Memory B cell (primary cell): ENCODE measurements around the gene TMEM168.

Source experiments
- ATAC-seq: fragments of 150-1000 bp; cut with Tn5 transposase; 2 replicates; pipeline ENCODE4 v1.10.0; 2021; ENCODE audit warnings: low read depth, mild to moderate bottlenecking, moderate library complexity
- DNase-seq, 2 donors: peaks; one replicate each; pipeline ENCODE4 v3.0.0; 2022; ENCODE audit warnings: low spot score in 2 of 2
- H3K27ac Mint-ChIP-seq: one replicate; pipeline ENCODE4 v1.8.0; 2022; ENCODE audit warnings: mild to moderate bottlenecking, moderate library complexity, mixed read lengths
- H3K27me3 Mint-ChIP-seq: one replicate; pipeline ENCODE4 v1.8.0; 2022; ENCODE audit warnings: mixed read lengths
- H3K36me3 Mint-ChIP-seq: one replicate; pipeline ENCODE4 v1.8.0; 2022; ENCODE audit warnings: mild to moderate bottlenecking, mixed read lengths
- H3K4me1 Mint-ChIP-seq: one replicate; pipeline ENCODE4 v1.8.0; 2022; ENCODE audit warnings: mixed read lengths
- H3K4me3 Mint-ChIP-seq: one replicate; pipeline ENCODE4 v1.8.0; 2022; ENCODE audit warnings: mild to moderate bottlenecking, moderate library complexity, mixed read lengths
- H3K9me3 Mint-ChIP-seq: one replicate; pipeline ENCODE4 v1.8.0; 2022; ENCODE audit warnings: mixed read lengths

TMEM168 gene

DNA sequence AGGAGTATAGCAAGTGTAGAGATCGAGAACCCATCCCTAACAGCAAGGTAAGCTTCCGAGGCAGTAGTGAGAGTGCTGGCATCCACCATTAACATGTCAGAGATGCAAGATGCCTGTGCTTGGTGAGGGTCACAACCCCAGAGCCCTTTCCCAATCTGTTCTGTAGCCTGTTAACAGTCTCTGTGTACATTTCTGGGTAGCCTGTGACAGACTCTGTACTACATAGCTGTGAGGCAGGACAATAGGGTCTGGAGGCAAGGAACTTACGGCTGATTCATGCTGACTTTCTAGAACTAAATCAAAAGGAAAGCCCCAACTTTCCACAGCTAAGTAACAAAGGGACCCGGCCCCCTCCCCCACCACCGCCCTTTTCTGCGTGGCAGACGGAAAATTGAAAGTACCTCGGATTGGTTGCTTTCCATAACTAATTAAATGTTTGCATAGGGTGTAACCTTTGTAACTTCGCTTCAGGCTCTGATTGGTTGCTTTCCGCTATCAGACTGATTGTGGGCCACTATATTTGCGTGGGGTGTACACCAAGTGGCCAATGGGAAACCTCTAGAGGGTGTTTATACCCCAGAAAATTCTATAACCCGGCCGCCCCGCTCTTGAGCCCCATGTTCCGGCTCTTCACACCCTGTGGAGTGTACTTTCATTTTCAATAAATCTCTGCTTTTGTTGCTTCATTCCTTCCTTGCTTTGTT lies 1.4 kb upstream of the TMEM168 start:
- DNase-seq: no peak

DNA sequence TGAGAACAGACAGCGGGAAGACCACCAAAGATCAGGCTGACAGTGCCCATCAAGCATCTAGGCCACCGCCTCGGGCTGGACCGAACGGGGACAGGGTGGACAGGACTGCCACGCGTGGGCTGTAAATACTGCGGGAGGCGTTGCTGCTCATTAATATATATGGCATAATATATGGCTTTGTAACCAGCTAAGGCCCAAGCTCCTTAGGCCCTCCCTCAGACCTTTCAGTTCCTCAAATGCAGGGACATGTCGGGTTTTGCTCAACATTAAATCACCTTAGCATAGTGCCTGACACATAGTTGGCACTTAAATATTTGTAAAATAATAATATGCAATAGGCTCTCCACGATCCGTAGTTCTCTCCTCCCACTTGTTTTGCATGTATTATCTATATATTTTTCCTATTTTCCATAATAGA lies 402 bp upstream of the TMEM168 start:
- H3K27me3 Mint-ChIP-seq: no peaks in the 10 kb centered on the region
- ATAC-seq (peak; percentile 69), DNase-seq (no peak)
- peaks cover 21% of the 10 kb centered on the region for H3K4me1 Mint-ChIP-seq
- peaks cover 3% of the 10 kb centered on the region for H3K36me3 Mint-ChIP-seq
- H3K27ac Mint-ChIP-seq: peak overlapping the region; percentile 94
- peak overlapping the region; percentile 84 for H3K4me3 Mint-ChIP-seq
- no peaks in the 10 kb centered on the region for H3K9me3 Mint-ChIP-seq

More for the DNA sequence above, 1.4 kb upstream of the TMEM168 start:
- ATAC-seq: no peak
- H3K4me3 Mint-ChIP-seq: peak overlapping the region; percentile 46
- H3K9me3 Mint-ChIP-seq: no peaks in the 10 kb centered on the region
- peak overlapping the region; percentile 94 for H3K27ac Mint-ChIP-seq
- H3K4me1 Mint-ChIP-seq: peaks cover 20% of the 10 kb centered on the region
- H3K36me3 Mint-ChIP-seq: peaks cover 3% of the 10 kb centered on the region
- H3K27me3 Mint-ChIP-seq: no peaks in the 10 kb centered on the region

DNA sequence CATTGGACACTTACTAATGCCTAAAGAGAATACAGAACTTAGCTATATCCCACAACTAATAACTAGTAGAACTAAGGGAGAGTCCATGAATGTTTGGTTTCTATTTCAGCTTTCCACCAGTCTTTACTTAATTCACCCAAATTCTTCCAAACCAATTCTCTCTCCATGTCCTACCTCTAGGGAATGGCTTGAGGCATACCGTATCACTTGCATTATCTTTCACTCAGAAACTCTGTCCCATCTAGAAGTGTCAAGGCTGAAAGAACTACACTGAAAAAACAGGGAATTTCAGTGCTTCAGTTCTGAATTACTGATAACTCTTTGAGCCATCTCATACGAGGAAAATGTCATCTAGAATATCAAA lies 758 bp downstream of the TMEM168 start:
- Mint-ChIP-seq H3K4me3 (peak overlapping the region; percentile 84), H3K27ac (peak overlapping the region; percentile 94), H3K9me3 (no peaks in the 10 kb centered on the region), H3K27me3 (no peaks in the 10 kb centered on the region), H3K4me1 (peaks cover 21% of the 10 kb centered on the region), H3K36me3 (peaks cover 6% of the 10 kb centered on the region)
- DNase-seq (no peak), ATAC-seq (no peak)

DNA sequence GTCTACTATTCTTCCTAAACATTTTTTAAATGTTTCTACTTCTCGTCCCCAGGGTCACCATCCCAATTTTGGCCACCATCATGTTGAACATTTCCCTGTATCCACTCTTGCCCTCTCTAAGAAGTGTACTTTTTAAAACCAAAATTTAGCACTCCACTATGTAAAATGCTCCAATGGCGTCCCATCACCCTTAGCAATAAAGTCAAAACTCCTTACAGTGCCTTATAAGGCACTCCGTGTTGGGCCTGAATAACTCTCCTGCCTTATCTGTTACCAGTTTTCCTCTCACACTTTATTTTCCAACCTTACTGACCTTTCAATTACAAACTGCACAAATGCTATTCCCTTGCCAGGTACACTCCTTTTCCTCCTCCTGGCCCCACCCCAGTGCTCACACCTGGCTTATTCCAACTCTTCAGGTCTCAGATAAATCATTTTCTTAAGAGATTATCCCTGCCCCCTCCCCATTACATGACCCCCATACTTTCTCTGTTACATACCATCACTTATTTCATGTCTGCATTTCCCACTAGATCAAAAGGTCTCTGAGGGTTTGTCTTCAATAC lies 1.3 kb downstream of the TMEM168 start:
- peak overlapping the region; percentile 94 for H3K27ac Mint-ChIP-seq
- ATAC-seq (no peak), DNase-seq (no peak)
- peak overlapping the region; percentile 52 for H3K4me3 Mint-ChIP-seq
- H3K36me3 Mint-ChIP-seq: peaks cover 12% of the 10 kb centered on the region
- no peaks in the 10 kb centered on the region for H3K27me3 Mint-ChIP-seq
- H3K9me3 Mint-ChIP-seq: no peaks in the 10 kb centered on the region
- peaks cover 21% of the 10 kb centered on the region for H3K4me1 Mint-ChIP-seq

DNA sequence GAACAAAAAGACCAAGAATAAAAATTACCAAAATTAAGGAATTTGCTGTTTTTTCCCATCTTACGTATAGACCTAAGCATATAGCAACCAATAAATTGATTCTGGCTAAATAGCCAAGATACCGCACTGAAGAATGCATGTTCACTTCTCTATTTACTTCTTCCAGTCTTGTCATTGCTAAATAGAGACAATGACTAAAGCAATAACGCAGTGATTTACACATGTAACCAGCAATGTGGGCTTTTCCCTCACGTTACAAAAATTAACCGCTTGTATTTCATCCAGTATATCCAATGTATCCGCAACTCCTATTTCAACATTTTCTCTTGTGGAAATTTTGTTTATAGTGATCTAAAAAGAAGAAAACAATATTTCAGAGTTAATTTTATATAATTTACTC lies 5.6 kb downstream of the TMEM168 start:
- H3K36me3 Mint-ChIP-seq: peaks cover 24% of the 10 kb centered on the region
- DNase-seq (no peak), ATAC-seq (no peak)
- no peaks in the 10 kb centered on the region for H3K27me3 Mint-ChIP-seq
- H3K4me3 Mint-ChIP-seq: no peak overlapping the region
- H3K27ac Mint-ChIP-seq: no peak overlapping the region
- no peaks in the 10 kb centered on the region for H3K9me3 Mint-ChIP-seq
- H3K4me1 Mint-ChIP-seq: peaks cover 23% of the 10 kb centered on the region

DNA sequence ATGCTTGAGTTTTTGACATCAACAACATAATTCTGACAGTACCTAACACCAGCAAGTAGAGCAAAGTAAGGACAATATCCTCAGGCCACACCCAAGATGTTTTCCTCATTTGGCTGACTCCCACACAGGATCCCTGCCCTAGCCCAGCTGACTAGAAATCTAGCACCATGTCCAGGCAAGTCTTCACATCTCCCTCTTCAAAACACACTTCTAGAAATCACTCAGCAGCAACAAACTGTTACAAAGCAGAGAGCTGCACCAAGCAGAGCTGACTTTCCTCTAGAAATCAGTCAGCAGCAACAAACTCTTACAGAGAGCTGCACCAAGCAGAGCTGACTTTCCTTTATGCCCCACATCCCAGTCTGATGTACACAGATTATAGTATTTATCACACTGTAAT lies 7.7 kb downstream of the TMEM168 start:
- Mint-ChIP-seq H3K9me3 (no peaks in the 10 kb centered on the region), H3K36me3 (peaks cover 28% of the 10 kb centered on the region), H3K4me1 (peaks cover 11% of the 10 kb centered on the region), H3K27me3 (no peaks in the 10 kb centered on the region), H3K27ac (no peak overlapping the region), H3K4me3 (no peak overlapping the region)
- DNase-seq (no peak), ATAC-seq (no peak)

DNA sequence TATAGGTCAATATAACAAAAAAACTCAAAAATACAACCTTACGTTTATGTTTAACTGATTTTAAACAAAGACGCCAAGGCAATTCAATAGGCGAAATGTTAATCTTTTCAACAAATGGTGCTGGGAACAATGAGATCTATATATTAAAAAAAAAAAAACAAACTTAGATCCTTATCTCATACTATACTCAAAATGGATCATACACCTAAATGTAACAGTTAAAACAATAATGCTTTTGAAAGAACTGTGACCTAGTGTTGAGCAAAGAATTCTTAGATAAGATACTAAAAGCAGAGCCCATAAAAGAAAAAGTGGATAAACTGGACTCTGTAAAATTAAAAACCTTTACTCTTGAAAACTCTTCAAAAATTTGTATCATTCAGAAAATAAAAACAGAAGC lies 8.6 kb downstream of the TMEM168 start:
- Mint-ChIP-seq H3K9me3 (no peaks in the 10 kb centered on the region), H3K4me1 (peaks cover 6% of the 10 kb centered on the region), H3K27me3 (no peaks in the 10 kb centered on the region), H3K36me3 (peaks cover 29% of the 10 kb centered on the region), H3K4me3 (no peak overlapping the region), H3K27ac (no peak overlapping the region)
- DNase-seq: no peak
- no peak for ATAC-seq

DNA sequence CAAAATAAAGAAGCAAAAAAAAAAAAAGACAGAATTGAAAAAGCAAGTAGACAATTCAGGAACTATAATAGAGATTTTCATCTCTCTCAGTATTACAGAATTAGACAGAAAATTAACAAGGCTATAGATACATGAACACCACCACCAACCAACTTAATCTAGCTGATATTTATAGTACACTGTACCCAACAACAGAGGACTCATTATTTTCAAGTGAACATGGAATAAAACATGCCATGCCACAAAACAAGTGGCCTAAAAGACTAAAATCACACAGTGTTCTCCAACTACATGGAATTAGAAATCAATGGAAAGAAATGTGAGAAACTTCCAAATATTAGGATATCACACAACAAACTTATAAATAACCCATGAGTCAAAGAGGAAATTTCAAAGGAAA lies 9.1 kb downstream of the TMEM168 start:
- peaks cover 29% of the 10 kb centered on the region for H3K36me3 Mint-ChIP-seq
- no peak overlapping the region for H3K27ac Mint-ChIP-seq

DNA sequence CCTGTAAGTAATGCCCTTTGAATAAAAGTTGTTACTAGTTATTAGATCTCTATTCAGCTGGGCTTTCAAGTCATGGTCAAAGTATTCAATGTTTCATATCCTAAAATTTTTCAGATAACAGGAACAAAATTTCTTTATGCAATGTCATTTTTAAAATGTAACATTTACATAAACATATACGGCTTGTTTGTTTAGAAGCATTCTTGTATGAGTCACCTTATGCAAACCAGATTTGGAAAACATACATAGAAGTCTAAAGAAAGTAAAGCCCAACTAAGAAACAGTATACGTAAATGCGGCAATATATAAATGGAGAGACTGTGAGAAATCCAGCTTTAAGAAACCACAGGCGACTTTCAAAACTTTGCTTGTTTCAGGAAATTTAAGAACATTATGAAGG lies 10.5 kb downstream of the TMEM168 start:
- no peaks in the 10 kb centered on the region for H3K9me3 Mint-ChIP-seq
- H3K4me1 Mint-ChIP-seq: peaks cover 6% of the 10 kb centered on the region
- peaks cover 29% of the 10 kb centered on the region for H3K36me3 Mint-ChIP-seq
- H3K27ac Mint-ChIP-seq: no peak overlapping the region
- DNase-seq (no peak), ATAC-seq (no peak)
- no peak overlapping the region for H3K4me3 Mint-ChIP-seq
- H3K27me3 Mint-ChIP-seq: no peaks in the 10 kb centered on the region

More for the DNA sequence above, 9.1 kb downstream of the TMEM168 start:
- Mint-ChIP-seq H3K27me3 (no peaks in the 10 kb centered on the region), H3K4me1 (peaks cover 6% of the 10 kb centered on the region), H3K9me3 (no peaks in the 10 kb centered on the region), H3K4me3 (no peak overlapping the region)
- DNase-seq (no peak), ATAC-seq (no peak)

DNA sequence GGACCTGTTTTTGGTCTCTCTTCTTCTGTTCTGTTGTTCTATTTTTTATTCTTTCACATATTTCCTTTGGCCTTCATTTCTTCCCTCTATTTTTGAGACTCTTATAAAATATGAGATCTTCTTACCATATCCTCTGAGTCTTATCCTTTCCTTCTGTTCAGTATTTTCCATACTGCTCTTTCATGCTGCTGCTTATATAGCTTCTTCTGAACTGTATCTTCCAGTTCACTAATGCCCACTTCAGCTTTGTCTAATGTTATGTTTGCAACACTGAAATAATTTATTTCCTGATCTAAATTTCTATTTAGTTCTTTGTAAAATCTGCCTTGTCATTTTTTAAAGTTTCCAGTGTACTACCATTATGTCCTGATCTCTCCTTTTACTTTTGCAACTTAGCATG lies 12.8 kb downstream of the TMEM168 start:
- no peaks in the 10 kb centered on the region for H3K9me3 Mint-ChIP-seq

DNA sequence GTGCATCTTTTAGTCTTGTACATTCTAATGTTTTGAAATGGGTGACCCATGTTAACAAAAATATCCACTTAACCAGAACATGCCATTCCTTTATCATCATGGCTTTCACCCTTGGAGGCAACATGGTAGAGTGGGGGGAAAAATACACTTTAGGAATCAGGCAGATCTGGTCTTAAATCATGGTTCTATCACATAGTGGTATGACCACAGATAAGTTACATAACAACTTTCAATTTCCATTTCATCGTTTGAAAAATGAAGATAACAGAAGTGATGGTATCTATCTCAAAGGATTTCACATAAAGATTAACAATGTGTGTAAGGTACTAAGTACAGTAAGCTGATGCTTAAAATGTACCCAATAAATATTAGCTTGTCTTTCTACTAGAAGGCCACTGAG lies 19.0 kb downstream of the TMEM168 start:
- Mint-ChIP-seq H3K27ac (no peak overlapping the region), H3K9me3 (no peaks in the 10 kb centered on the region), H3K4me3 (no peak overlapping the region), H3K4me1 (no peaks in the 10 kb centered on the region), H3K36me3 (peaks cover 6% of the 10 kb centered on the region), H3K27me3 (no peaks in the 10 kb centered on the region)
- ATAC-seq: no peak
- DNase-seq: no peak

More for the DNA sequence above, 12.8 kb downstream of the TMEM168 start:
- no peak for ATAC-seq
- DNase-seq: no peak
- H3K27me3 Mint-ChIP-seq: no peaks in the 10 kb centered on the region
- H3K36me3 Mint-ChIP-seq: peaks cover 15% of the 10 kb centered on the region
- peaks cover under 1% of the 10 kb centered on the region for H3K4me1 Mint-ChIP-seq
- no peak overlapping the region for H3K4me3 Mint-ChIP-seq
- H3K27ac Mint-ChIP-seq: peak overlapping the region; percentile 10

DNA sequence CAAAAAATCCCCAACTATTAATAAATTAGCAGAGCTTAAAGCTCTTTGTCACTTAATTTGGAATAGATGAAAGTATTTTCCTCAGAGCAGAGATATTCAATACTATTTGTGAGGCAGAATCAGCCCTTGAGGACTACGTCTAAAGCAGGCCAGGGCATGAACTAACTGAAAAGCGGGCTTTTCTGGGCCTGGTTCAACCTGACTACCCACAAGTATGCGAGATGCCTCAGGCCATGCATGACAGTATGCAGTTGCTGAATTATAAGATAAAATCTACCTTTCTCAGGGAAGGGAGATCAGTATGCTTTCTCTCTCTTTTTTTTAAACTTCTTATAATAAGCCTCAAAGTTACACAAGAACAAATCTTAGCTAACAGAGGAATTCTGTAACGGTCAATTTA lies 20.1 kb downstream of the TMEM168 start:
- DNase-seq: no peak
- no peaks in the 10 kb centered on the region for H3K9me3 Mint-ChIP-seq
- H3K27me3 Mint-ChIP-seq: no peaks in the 10 kb centered on the region
- H3K27ac Mint-ChIP-seq: no peak overlapping the region
- H3K36me3 Mint-ChIP-seq: peaks cover 6% of the 10 kb centered on the region
- H3K4me3 Mint-ChIP-seq: no peak overlapping the region
- H3K4me1 Mint-ChIP-seq: no peaks in the 10 kb centered on the region
- no peak for ATAC-seq

DNA sequence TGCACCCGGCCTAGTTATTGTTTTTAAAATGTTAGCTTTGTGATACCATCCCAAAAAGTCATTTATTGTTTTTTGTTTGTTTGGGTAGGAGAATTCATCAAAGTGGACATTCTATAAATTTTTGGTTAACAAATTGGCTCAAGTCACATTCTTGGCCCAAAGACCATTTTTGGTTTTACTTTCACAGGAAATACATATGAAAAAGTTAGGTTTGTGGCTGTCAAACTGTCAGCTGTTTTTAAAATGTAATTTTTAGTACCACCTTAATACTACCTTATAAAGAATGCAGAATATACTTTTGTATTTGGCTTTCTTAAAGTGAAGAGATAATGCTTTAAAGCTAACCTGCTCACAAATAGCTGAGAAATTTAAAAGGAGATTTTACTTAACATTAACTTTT lies 25.1 kb downstream of the TMEM168 start:
- Mint-ChIP-seq H3K4me1 (peaks cover 2% of the 10 kb centered on the region), H3K9me3 (no peaks in the 10 kb centered on the region), H3K4me3 (no peak overlapping the region), H3K27me3 (no peaks in the 10 kb centered on the region), H3K27ac (no peak overlapping the region), H3K36me3 (peaks cover 11% of the 10 kb centered on the region)
- ATAC-seq (no peak), DNase-seq (no peak)

DNA sequence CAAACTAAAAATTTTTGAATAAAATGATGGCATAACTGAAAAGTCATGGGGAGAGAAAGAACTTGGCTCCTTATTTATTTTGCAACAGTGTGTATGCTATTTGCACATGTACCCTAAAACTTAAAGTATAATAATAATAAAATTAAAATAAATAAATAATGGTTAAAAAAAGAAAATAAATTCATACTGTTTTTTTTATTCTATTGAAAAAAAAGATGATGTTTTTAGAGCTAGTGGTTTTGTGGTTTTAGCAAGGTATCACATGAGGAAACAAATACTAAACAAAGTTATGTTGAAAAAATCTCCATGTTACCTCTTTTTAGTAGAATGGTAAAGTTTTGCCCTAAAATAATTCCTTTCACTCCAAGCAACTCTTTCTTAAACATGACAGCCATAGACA lies 26.2 kb downstream of the TMEM168 start:
- Mint-ChIP-seq H3K36me3 (peaks cover 11% of the 10 kb centered on the region), H3K27ac (no peak overlapping the region), H3K27me3 (no peaks in the 10 kb centered on the region), H3K4me3 (no peak overlapping the region), H3K9me3 (no peaks in the 10 kb centered on the region), H3K4me1 (peaks cover 2% of the 10 kb centered on the region)
- DNase-seq (no peak), ATAC-seq (no peak)

DNA sequence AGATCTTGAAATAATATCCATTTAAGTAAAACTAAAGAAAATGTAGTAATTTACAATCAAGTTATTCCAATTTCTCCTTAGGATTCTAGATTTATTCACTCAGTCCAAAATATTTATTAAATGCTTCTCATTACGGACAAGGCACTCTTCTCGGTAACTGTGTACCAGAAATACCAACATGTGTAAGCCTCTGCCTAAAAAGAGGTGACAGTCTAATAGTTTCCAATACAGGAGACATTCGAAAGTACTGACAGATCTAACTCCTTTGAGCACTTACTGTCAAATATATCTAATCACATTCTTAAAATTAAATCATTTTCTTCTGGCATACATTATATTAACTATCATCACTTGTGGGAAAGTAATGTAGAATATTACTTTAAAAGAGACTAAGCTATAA lies 26.9 kb downstream of the TMEM168 start:
- Mint-ChIP-seq H3K36me3 (peaks cover 11% of the 10 kb centered on the region), H3K27me3 (no peaks in the 10 kb centered on the region), H3K27ac (no peak overlapping the region), H3K4me1 (peaks cover 2% of the 10 kb centered on the region), H3K4me3 (no peak overlapping the region), H3K9me3 (no peaks in the 10 kb centered on the region)
- ATAC-seq (no peak), DNase-seq (no peak)
